ENCODE results near the gene FAN1. TPM values are rescaled to one million over a fixed set of nuclear protein-coding genes. Genes with fewer than 3 reads are reported as not detected.
"Not testable (repeated sequence)": the region's sequence is repeated elsewhere in the genome, so short reads cannot be mapped to it uniquely, and the experiment has no call there.

The FAN1 gene
- total and polyA plus RNA-seq, 4 donors: 4.3 to 15.9 (median 9.5) TPM

DNA sequence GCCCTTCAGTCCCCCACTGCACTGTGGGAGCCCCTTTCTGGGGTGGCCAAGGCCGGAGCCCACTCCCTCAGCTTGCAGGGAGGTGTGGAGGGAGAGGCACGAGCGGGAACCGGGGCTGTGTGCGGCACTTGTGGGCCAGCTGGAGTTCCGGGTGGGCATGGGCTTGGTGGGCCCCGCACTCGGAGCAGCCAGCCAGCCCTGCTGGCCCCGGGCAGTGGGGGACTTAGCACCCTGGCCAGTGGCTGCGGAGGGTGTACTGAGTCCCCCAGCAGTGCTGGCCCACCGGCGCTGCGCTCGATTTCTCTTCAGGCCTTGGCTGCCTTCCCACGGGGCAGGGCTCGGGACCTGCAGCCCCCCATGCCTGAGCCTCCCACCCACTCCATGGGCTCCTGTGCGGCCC lies 20.0 kb upstream of the FAN1 start:
- DNase-seq; H3K27me3 ChIP-seq (ENCODE audit: control insufficient read depth in 1 of 2, insufficient read depth in 2 of 2, low read length in 1 of 2); ATAC-seq (ENCODE audit: low FRiP score); H3K36me3 ChIP-seq (ENCODE audit: control insufficient read depth in 1 of 2, insufficient read depth in 2 of 2, low read length in 1 of 2); H3K27ac ChIP-seq (ENCODE audit: low read depth in 1 of 2, low read length in 2 of 2); H3K4me3 ChIP-seq (ENCODE audit: low read length in 2 of 2); intact Hi-C loops (cut with DNase I); H3K4me1 ChIP-seq (ENCODE audit: control insufficient read depth in 1 of 2, insufficient read depth in 2 of 2, low read length in 2 of 2); H3K9me3 ChIP-seq (ENCODE audit: control insufficient read depth, low read length): not testable (repeated sequence)
- WGBS, 2 donors: 85 to 90% methylated on average over 9 to 17 of the region's 17 CpGs

- Histone ChIP-seq H3K4me3 (ENCODE audit: low read length in 2 of 2) (no peak overlapping the region), H3K4me1 (ENCODE audit: control insufficient read depth in 1 of 2, insufficient read depth in 2 of 2, low read length in 2 of 2) (no peaks in the 10 kb centered on the region), H3K36me3 (ENCODE audit: control insufficient read depth in 1 of 2, insufficient read depth in 2 of 2, low read length in 1 of 2) (no peaks in the 10 kb centered on the region), H3K9me3 (ENCODE audit: control insufficient read depth, low read length) (no peaks in the 10 kb centered on the region), H3K27ac (ENCODE audit: low read depth in 1 of 2, low read length in 2 of 2) (no peak overlapping the region), H3K27me3 (ENCODE audit: control insufficient read depth in 1 of 2, insufficient read depth in 2 of 2, low read length in 1 of 2) (no peaks in the 10 kb centered on the region)
- 60 to 76% methylated on average over 1 of the region's 1 CpG for WGBS, 2 donors
- ATAC-seq (ENCODE audit: low FRiP score) (no peak), DNase-seq (no peak)
- intact Hi-C loops (cut with DNase I): no loop called here
These were observed 17.9 kb upstream of the FAN1 start for GRCh38 chr15:30885814-30886213.

DNA sequence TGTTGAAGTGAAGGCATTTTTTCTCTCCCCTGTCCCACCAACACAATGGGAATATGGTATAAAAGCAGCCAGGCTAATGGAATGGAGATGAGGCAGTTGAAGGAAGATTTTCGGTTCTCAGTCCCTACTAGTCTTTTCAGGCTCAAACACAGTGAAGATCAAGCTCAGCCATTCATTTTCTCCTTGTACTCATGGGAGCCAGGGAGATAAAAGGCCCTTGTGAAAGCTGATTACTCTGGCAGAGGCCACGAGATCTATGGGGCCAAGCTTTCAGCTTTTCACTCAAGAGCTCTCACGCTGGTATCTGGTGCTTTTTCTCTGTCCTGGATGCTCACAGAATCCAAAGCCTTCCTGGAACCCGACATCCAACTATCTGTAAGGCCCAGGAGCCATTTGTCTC lies 14.5 kb upstream of the FAN1 start:
- intact Hi-C loops (cut with DNase I): no loop called here
- Histone ChIP-seq H3K27me3 (ENCODE audit: control insufficient read depth in 1 of 2, insufficient read depth in 2 of 2, low read length in 1 of 2) (no peaks in the 10 kb centered on the region), H3K4me3 (ENCODE audit: low read length in 2 of 2) (no peak overlapping the region), H3K9me3 (ENCODE audit: control insufficient read depth, low read length) (no peaks in the 10 kb centered on the region), H3K27ac (ENCODE audit: low read depth in 1 of 2, low read length in 2 of 2) (no peak overlapping the region), H3K36me3 (ENCODE audit: control insufficient read depth in 1 of 2, insufficient read depth in 2 of 2, low read length in 1 of 2) (no peaks in the 10 kb centered on the region), H3K4me1 (ENCODE audit: control insufficient read depth in 1 of 2, insufficient read depth in 2 of 2, low read length in 2 of 2) (no peaks in the 10 kb centered on the region)
- DNase-seq (no peak), ATAC-seq (ENCODE audit: low FRiP score) (no peak)
- 64 to 65% methylated on average over 4 of the region's 4 CpGs for WGBS, 2 donors

DNA sequence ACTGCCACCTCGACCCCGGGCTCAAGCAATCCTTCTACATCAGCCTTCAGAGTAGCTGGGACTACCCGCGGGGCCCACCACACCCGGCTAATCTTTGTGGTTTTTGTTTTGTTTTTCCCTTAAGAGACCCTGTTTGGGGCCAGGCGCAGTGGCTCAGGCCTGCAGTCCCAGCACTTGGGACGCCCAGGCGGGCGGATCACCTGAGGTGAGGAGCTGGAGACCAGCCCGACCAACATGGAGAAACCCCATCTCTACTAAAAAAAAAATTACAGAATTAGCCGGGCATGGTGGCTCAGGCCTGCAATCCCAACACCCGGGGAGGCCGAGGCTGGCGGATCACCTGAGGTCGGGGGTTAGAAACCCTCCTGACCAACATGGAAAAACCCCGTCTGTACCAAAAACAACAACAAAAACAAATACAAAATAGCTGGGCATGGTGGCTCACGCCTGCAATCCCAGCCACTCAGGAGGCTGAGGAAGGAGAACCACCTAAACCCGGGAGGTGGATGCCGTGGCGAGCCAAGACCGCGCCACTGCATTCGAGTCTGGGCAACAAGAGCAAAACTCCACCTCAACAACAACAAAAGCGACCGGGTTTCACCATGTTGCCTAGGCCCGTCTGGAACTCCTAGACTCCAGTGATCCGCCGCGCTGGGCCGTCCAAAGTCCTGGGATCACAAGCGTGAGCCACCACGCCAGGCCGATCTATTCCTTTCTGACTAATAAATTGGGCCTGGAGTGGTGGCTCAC lies 8.1 kb upstream of the FAN1 start:
- Histone ChIP-seq H3K9me3 (ENCODE audit: control insufficient read depth, low read length) (no peaks in the 10 kb centered on the region), H3K4me3 (ENCODE audit: low read length in 2 of 2) (no peak overlapping the region), H3K27me3 (ENCODE audit: control insufficient read depth in 1 of 2, insufficient read depth in 2 of 2, low read length in 1 of 2) (no peaks in the 10 kb centered on the region), H3K36me3 (ENCODE audit: control insufficient read depth in 1 of 2, insufficient read depth in 2 of 2, low read length in 1 of 2) (no peaks in the 10 kb centered on the region), H3K4me1 (ENCODE audit: control insufficient read depth in 1 of 2, insufficient read depth in 2 of 2, low read length in 2 of 2) (no peaks in the 10 kb centered on the region), H3K27ac (ENCODE audit: low read depth in 1 of 2, low read length in 2 of 2) (no peak overlapping the region)
- 88 to 90% methylated on average over 33 of the region's 33 CpGs for WGBS, 2 donors
- ATAC-seq (ENCODE audit: low FRiP score) (no peak), DNase-seq (no peak)
- intact Hi-C loops (cut with DNase I): no loop called here

DNA sequence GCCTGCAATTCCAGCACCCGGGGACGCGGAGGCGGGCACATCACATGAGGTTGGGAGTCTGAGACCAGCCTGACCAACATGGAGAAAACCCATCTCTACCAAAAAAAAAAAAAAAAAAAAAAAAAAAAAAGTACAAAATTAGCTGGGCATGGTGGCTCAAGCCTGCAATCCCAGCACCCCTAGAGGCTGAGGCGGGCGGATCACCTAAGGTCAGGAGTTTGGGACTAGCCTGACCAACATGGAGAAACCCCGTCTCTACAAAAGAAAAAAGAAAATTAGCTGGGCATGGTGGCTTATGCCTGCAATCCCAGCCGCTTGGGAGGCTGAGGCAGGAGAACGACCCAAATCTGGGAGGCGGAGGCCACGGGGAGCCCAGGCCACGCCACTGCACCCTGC lies 7.5 kb upstream of the FAN1 start:
- no peaks in the 10 kb centered on the region for H3K9me3 ChIP-seq (ENCODE audit: control insufficient read depth, low read length)
- no peaks in the 10 kb centered on the region for H3K36me3 ChIP-seq (ENCODE audit: control insufficient read depth in 1 of 2, insufficient read depth in 2 of 2, low read length in 1 of 2)
- DNase-seq (no peak), ATAC-seq (ENCODE audit: low FRiP score) (no peak)
- no peaks in the 10 kb centered on the region for H3K27me3 ChIP-seq (ENCODE audit: control insufficient read depth in 1 of 2, insufficient read depth in 2 of 2, low read length in 1 of 2)
- WGBS, 2 donors: 86 to 89% methylated on average over 11 to 12 of the region's 12 CpGs
- H3K4me3 ChIP-seq (ENCODE audit: low read length in 2 of 2): no peak overlapping the region
- intact Hi-C loops (cut with DNase I): no loop called here
- H3K4me1 ChIP-seq (ENCODE audit: control insufficient read depth in 1 of 2, insufficient read depth in 2 of 2, low read length in 2 of 2): no peaks in the 10 kb centered on the region
- H3K27ac ChIP-seq (ENCODE audit: low read depth in 1 of 2, low read length in 2 of 2): no peak overlapping the region

GRCh38 chr15:30901889-30902288 lies 1.8 kb upstream of the FAN1 start:
- intact Hi-C loops (cut with DNase I): loop anchor here in 1 of 2 donors (5.0 kb wide), 1 partner anchor 90 kb away; the partner anchor contains the start of gene MTMR10
- H3K27me3 ChIP-seq (ENCODE audit: control insufficient read depth in 1 of 2, insufficient read depth in 2 of 2, low read length in 1 of 2): no peaks in the 10 kb centered on the region
- no peak for ATAC-seq (ENCODE audit: low FRiP score)
- peaks cover 0 to 3% of the 10 kb centered on the region in 2 donors for H3K4me1 ChIP-seq (ENCODE audit: control insufficient read depth in 1 of 2, insufficient read depth in 2 of 2, low read length in 2 of 2)
- no peak overlapping the region for H3K27ac ChIP-seq (ENCODE audit: low read depth in 1 of 2, low read length in 2 of 2)
- no peak overlapping the region for H3K4me3 ChIP-seq (ENCODE audit: low read length in 2 of 2)
- no peak for DNase-seq
- no peaks in the 10 kb centered on the region for H3K9me3 ChIP-seq (ENCODE audit: control insufficient read depth, low read length)
- 89 to 93% methylated on average over 1 of the region's 1 CpG for WGBS, 2 donors
- no peaks in the 10 kb centered on the region for H3K36me3 ChIP-seq (ENCODE audit: control insufficient read depth in 1 of 2, insufficient read depth in 2 of 2, low read length in 1 of 2)

DNA sequence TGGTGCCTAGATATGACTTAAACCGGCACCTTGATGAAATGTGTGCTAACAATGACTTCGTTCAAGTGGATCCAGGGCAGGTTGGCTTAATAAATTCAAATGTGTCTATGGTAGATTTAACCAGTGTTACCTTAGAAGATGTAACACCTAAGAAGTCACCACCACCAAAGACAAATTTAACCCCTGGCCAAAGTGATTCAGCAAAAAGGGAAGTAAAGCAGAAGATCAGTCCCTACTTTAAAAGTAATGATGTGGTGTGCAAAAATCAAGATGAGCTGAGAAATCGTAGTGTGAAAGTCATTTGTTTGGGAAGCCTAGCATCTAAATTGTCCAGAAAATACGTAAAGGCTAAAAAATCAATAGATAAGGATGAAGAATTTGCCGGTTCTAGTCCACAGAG lies 1.1 kb downstream of the FAN1 start:
- intact Hi-C loops (cut with DNase I): loop anchor here in 1 of 2 donors (5.0 kb wide), 1 partner anchor 87 kb away; the partner anchor contains the start of gene MTMR10
- ATAC-seq (ENCODE audit: low FRiP score): no peak
- no peak overlapping the region for H3K4me3 ChIP-seq (ENCODE audit: low read length in 2 of 2)

DNA sequence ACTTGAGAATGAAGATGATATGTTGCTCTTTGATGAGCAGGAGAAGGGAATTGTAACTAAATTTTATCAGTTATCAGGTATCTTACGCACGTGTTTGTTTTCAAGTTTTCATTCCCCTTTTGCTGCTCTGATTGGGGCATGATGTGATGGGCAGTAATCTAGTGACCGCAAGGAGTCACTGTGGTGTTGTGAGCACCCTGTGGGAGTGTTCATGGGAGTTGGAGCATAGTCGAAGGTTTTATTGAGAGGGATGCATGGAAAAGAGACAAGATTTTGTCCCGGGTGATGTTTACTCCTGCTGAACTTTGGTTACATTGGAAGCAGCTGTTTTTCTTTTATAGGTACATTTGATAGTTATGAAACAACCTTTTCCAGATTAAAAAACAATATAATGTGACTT lies 2.1 kb downstream of the FAN1 start:
- intact Hi-C loops (cut with DNase I): no loop called here

More for the DNA sequence above, 1.1 kb downstream of the FAN1 start:
- 95 to 96% methylated on average over 5 of the region's 5 CpGs for WGBS, 2 donors
- H3K4me1 ChIP-seq (ENCODE audit: control insufficient read depth in 1 of 2, insufficient read depth in 2 of 2, low read length in 2 of 2): peaks cover 0 to 3% of the 10 kb centered on the region in 2 donors
- H3K9me3 ChIP-seq (ENCODE audit: control insufficient read depth, low read length): no peaks in the 10 kb centered on the region
- no peaks in the 10 kb centered on the region for H3K36me3 ChIP-seq (ENCODE audit: control insufficient read depth in 1 of 2, insufficient read depth in 2 of 2, low read length in 1 of 2)
- no peaks in the 10 kb centered on the region for H3K27me3 ChIP-seq (ENCODE audit: control insufficient read depth in 1 of 2, insufficient read depth in 2 of 2, low read length in 1 of 2)
- H3K27ac ChIP-seq (ENCODE audit: low read depth in 1 of 2, low read length in 2 of 2): no peak overlapping the region
- no peak for DNase-seq

DNA sequence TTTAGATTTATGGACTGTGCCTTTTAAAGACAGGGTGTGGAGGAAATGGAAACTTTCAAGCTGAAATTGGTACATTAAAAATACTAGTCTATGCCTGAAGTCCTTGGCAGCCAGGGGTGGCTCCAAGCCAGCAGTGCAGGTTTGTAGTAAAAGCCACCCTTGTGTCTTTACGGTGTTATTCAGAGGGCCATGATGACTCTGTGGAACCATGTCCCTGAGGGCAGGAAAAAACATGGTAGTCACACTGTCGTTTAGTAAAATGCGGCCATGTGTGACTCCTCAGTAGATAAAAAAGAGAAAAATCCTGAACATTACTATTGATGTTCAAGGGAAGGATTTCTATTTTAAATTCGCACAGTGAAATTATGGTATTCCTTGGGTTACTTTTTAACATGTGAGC lies 2.7 kb downstream of the FAN1 start:
- ATAC-seq (ENCODE audit: low FRiP score) (no peak), DNase-seq (no peak)
- WGBS, 2 donors: 77 to 78% methylated on average over 4 of the region's 4 CpGs
- intact Hi-C loops (cut with DNase I): no loop called here
- Histone ChIP-seq H3K4me3 (ENCODE audit: low read length in 2 of 2) (no peak overlapping the region), H3K36me3 (ENCODE audit: control insufficient read depth in 1 of 2, insufficient read depth in 2 of 2, low read length in 1 of 2) (no peaks in the 10 kb centered on the region), H3K4me1 (ENCODE audit: control insufficient read depth in 1 of 2, insufficient read depth in 2 of 2, low read length in 2 of 2) (peaks cover 0 to 3% of the 10 kb centered on the region in 2 donors), H3K9me3 (ENCODE audit: control insufficient read depth, low read length) (no peaks in the 10 kb centered on the region), H3K27me3 (ENCODE audit: control insufficient read depth in 1 of 2, insufficient read depth in 2 of 2, low read length in 1 of 2) (no peaks in the 10 kb centered on the region), H3K27ac (ENCODE audit: low read depth in 1 of 2, low read length in 2 of 2) (no peak overlapping the region)

More for the DNA sequence above, 2.1 kb downstream of the FAN1 start:
- Histone ChIP-seq H3K9me3 (ENCODE audit: control insufficient read depth, low read length) (no peaks in the 10 kb centered on the region), H3K4me1 (ENCODE audit: control insufficient read depth in 1 of 2, insufficient read depth in 2 of 2, low read length in 2 of 2) (peaks cover 0 to 3% of the 10 kb centered on the region in 2 donors), H3K36me3 (ENCODE audit: control insufficient read depth in 1 of 2, insufficient read depth in 2 of 2, low read length in 1 of 2) (no peaks in the 10 kb centered on the region), H3K27ac (ENCODE audit: low read depth in 1 of 2, low read length in 2 of 2) (no peak overlapping the region), H3K4me3 (ENCODE audit: low read length in 2 of 2) (no peak overlapping the region), H3K27me3 (ENCODE audit: control insufficient read depth in 1 of 2, insufficient read depth in 2 of 2, low read length in 1 of 2) (no peaks in the 10 kb centered on the region)
- no peak for ATAC-seq (ENCODE audit: low FRiP score)
- WGBS, 2 donors: 87 to 89% methylated on average over 5 of the region's 5 CpGs
- no peak for DNase-seq

Measured in aorta (tissue), 5 donors.